Neural progenitor cell (in vitro differentiated cells): Measurements from ENCODE around the gene SCML1.

Experiments used
- EZH2 ChIP-seq: fragments of 200-600 bp; sonication (generic); IDR thresholded peaks from 2 replicates; pipeline ENCODE4 v1.6.1; 2017; ENCODE audit warnings: antibody characterized with exemption, mild to moderate bottlenecking, moderate library complexity
- TF ChIP-seq, protein P1 (sequence below): fragments of 200-600 bp; sonication (generic); IDR thresholded peaks from 2 replicates; pipeline ENCODE4 v1.5.1; 2017; ENCODE audit warnings: antibody characterized with exemption, mild to moderate bottlenecking

- TF ChIP-seq, protein P1, sequence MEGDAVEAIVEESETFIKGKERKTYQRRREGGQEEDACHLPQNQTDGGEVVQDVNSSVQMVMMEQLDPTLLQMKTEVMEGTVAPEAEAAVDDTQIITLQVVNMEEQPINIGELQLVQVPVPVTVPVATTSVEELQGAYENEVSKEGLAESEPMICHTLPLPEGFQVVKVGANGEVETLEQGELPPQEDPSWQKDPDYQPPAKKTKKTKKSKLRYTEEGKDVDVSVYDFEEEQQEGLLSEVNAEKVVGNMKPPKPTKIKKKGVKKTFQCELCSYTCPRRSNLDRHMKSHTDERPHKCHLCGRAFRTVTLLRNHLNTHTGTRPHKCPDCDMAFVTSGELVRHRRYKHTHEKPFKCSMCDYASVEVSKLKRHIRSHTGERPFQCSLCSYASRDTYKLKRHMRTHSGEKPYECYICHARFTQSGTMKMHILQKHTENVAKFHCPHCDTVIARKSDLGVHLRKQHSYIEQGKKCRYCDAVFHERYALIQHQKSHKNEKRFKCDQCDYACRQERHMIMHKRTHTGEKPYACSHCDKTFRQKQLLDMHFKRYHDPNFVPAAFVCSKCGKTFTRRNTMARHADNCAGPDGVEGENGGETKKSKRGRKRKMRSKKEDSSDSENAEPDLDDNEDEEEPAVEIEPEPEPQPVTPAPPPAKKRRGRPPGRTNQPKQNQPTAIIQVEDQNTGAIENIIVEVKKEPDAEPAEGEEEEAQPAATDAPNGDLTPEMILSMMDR: peak; percentile 53
- TF ChIP-seq EZH2: no peak
Measured at GRCh38 chrX:17744896-17745523, 7.7 kb downstream of the SCML1 start.
